GM11168 (cell line): ENCODE data around the gene PGAP3.

ENCODE experiments used
- in situ Hi-C: fragments of 300-500 bp; cut with MboI; formaldehyde crosslinking; loops from one replicate; pipeline ENCODE4 v1.12.0; 2022; ENCODE audit warnings: low sequenced_read_pairs; ENCODE audit not compliant: unreplicated experiment

PGAP3 gene

GRCh38 chr17:39687546-39688474 lies at the start of gene PGAP3:
PGAP3 (minus strand) TSS chr17:39688057; CDS start chr17:39688014, 43 bp downstream.
- in situ Hi-C loops: no loop called here

- in situ Hi-C loops: no loop called here
These were observed 49.4 kb upstream of the PGAP3 start for GRCh38 chr17:39737206-39737759.

- in situ Hi-C loops: no loop called here
These were observed 48.7 kb upstream of the PGAP3 start for GRCh38 chr17:39736319-39737165.

GRCh38 chr17:39735882-39736281 lies 48.0 kb upstream of the PGAP3 start:
- in situ Hi-C loops: no loop called here

- in situ Hi-C loops: no loop called here
These were observed 44.7 kb upstream of the PGAP3 start for GRCh38 chr17:39732586-39732985.

- in situ Hi-C loops: no loop called here
These were observed 42.5 kb upstream of the PGAP3 start, which contains the start of gene MIEN1 for GRCh38 chr17:39730095-39730921. MIEN1 (minus strand) TSS chr17:39730532; CDS start chr17:39730495, 37 bp downstream.

GRCh38 chr17:39729280-39729851 lies 41.5 kb upstream of the PGAP3 start:
- in situ Hi-C loops: loop anchor here (10.0 kb wide), 1 partner anchor 175 kb away; no protein-coding TSS in a partner anchor

- in situ Hi-C loops: loop anchor here (10.0 kb wide), 1 partner anchor 173 kb away; no protein-coding TSS in a partner anchor
These were observed 39.7 kb upstream of the PGAP3 start for GRCh38 chr17:39727556-39727955.

GRCh38 chr17:39726617-39727016 lies 38.8 kb upstream of the PGAP3 start:
- in situ Hi-C loops: loop anchor here (10.0 kb wide), 1 partner anchor 172 kb away; no protein-coding TSS in a partner anchor

GRCh38 chr17:39725923-39726322 lies 38.1 kb upstream of the PGAP3 start:
- in situ Hi-C loops: loop anchor here (10.0 kb wide), 1 partner anchor 171 kb away; no protein-coding TSS in a partner anchor

- in situ Hi-C loops: loop anchor here (10.0 kb wide), 1 partner anchor 170 kb away; no protein-coding TSS in a partner anchor
These were observed 36.9 kb upstream of the PGAP3 start for GRCh38 chr17:39724731-39725130.

GRCh38 chr17:39722965-39723848 lies 35.4 kb upstream of the PGAP3 start:
- in situ Hi-C loops: loop anchor here (10.0 kb wide), 1 partner anchor 168 kb away; no protein-coding TSS in a partner anchor

GRCh38 chr17:39722104-39722503 lies 34.2 kb upstream of the PGAP3 start:
- in situ Hi-C loops: loop anchor here (10.0 kb wide), 1 partner anchor 167 kb away; no protein-coding TSS in a partner anchor

- in situ Hi-C loops: loop anchor here (10.0 kb wide), 1 partner anchor 165 kb away; no protein-coding TSS in a partner anchor
These were observed 31.9 kb upstream of the PGAP3 start for GRCh38 chr17:39719563-39720355.

- in situ Hi-C loops: no loop called here
These were observed 29.8 kb upstream of the PGAP3 start for GRCh38 chr17:39717660-39718059.

GRCh38 chr17:39716879-39717536 lies 29.2 kb upstream of the PGAP3 start:
- in situ Hi-C loops: no loop called here
